Measurements from ENCODE around the gene SURF6.
"Not testable (repeated sequence)": the region's sequence is repeated elsewhere in the genome, so short reads cannot be mapped to it uniquely, and the experiment has no call there.

SURF6 gene

GRCh38 chr9:133329306-133330156 lies 6.5 kb downstream of the SURF6 start:
- DNase-seq (ENCODE audit: low read depth in 3 of 3) = not testable (repeated sequence)

- no peak for DNase-seq (ENCODE audit: low read depth in 3 of 3)
Observed at GRCh38 chr9:133327834-133328484, 8.0 kb downstream of the SURF6 start.

- DNase-seq (ENCODE audit: low read depth in 3 of 3) = not testable (repeated sequence)
Observed at GRCh38 chr9:133327021-133327420, 9.0 kb downstream of the SURF6 start.

- no peak for DNase-seq (ENCODE audit: low read depth in 3 of 3)
Observed at GRCh38 chr9:133323991-133324703, 11.8 kb downstream of the SURF6 start.

- no peak for DNase-seq (ENCODE audit: low read depth in 3 of 3)
Observed at GRCh38 chr9:133323211-133323610, 12.8 kb downstream of the SURF6 start.

- no peak for DNase-seq (ENCODE audit: low read depth in 3 of 3)
Observed at GRCh38 chr9:133322701-133323100, 13.3 kb downstream of the SURF6 start.

GRCh38 chr9:133321411-133321935 lies 14.5 kb downstream of the SURF6 start:
- no peak for DNase-seq (ENCODE audit: low read depth in 3 of 3)

GRCh38 chr9:133320421-133320881 lies 15.5 kb downstream of the SURF6 start:
- no peak for DNase-seq (ENCODE audit: low read depth in 3 of 3)

- DNase-seq (ENCODE audit: low read depth in 3 of 3) = not testable (repeated sequence)
Observed at GRCh38 chr9:133317551-133317950, 18.4 kb downstream of the SURF6 start.

GRCh38 chr9:133315997-133316396 lies 20.0 kb downstream of the SURF6 start:
- no peak for DNase-seq (ENCODE audit: low read depth in 3 of 3)

GRCh38 chr9:133309608-133310007 lies 26.4 kb downstream of the SURF6 start:
- DNase-seq (ENCODE audit: low read depth in 3 of 3) = no peak

GRCh38 chr9:133307301-133307700 lies 28.7 kb downstream of the SURF6 start:
- no peak for DNase-seq (ENCODE audit: low read depth in 3 of 3)

GRCh38 chr9:133306242-133307204 lies 29.5 kb downstream of the SURF6 start:
- DNase-seq (ENCODE audit: low read depth in 3 of 3) = no peak

GRCh38 chr9:133305731-133306130 lies 30.3 kb downstream of the SURF6 start:
- no peak for DNase-seq (ENCODE audit: low read depth in 3 of 3)

GRCh38 chr9:133304477-133305377 lies 31.3 kb downstream of the SURF6 start:
- DNase-seq (ENCODE audit: low read depth in 3 of 3) = no peak

GRCh38 chr9:133304158-133304470 lies 31.9 kb downstream of the SURF6 start:
- no peak for DNase-seq (ENCODE audit: low read depth in 3 of 3)

GRCh38 chr9:133303266-133304157 lies 32.5 kb downstream of the SURF6 start:
- no peak for DNase-seq (ENCODE audit: low read depth in 3 of 3)

GRCh38 chr9:133301253-133302230 lies 34.4 kb downstream of the SURF6 start:
- DNase-seq (ENCODE audit: low read depth in 3 of 3) = no peak

Data from stimulated activated CD4-positive, alpha-beta T cell treated with anti-CD3 and anti-CD28 coated beads, TNF-alpha, amount 100 ng/mL, for 4 hours (primary cell).